ENCODE measurements around the gene CLTRN. TPM values are rescaled to one million over a fixed set of nuclear protein-coding genes. Genes with fewer than 3 reads are reported as not detected.
"Not testable (repeated sequence)": the region's sequence is repeated elsewhere in the genome, so short reads cannot be mapped to it uniquely, and the experiment has no call there.

Gene CLTRN, protein sequence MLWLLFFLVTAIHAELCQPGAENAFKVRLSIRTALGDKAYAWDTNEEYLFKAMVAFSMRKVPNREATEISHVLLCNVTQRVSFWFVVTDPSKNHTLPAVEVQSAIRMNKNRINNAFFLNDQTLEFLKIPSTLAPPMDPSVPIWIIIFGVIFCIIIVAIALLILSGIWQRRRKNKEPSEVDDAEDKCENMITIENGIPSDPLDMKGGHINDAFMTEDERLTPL
- not detected in 2 replicates for total RNA-seq

DNA sequence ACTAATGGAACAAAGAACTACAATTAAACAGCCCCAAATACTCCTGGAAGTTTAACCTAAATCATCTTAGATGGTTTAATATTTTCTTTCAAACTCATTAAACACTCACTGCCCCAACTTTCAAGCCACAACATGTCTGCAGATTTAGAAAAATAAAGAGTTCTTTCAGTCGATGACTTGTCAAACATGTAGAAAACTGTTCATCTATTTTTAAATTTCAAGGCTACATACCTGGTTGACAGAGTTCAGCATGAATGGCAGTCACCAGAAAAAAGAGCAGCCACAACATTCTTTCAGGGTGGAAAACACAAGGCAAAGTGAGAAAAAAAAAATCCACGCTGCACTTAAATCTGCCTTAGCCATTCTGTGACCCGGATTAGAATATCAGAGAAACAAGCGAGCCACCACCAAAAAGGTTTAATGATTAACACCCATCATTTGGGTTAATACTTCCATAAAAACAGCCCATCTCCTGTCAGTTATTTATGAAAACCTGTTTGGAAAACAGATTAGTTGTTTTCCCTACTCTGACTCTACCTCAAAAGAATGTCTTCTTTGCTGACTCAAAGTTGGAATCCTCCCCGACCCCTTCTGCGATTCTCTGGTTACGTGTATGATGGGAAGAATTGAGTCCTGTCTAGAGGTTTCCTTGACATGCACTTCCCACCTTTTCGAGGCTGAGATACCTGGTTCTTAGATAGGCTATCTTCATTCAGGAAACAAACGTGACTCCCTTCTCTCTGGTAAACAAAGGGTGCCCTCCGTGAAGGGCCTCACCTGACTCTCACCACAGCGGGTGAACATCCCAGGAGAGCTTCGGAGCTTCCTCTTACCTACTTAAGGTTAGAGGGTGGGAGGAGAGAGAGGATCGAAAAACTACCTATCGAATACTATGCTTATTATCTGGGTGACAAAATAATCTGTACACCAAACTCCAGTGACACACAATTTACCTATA lies at the start of gene CLTRN:
Gene CLTRN, minus strand, starts transcription at position 319 of the 958 bp plus-strand sequence. Its CDS starts 30 bp downstream, at position 289.
- DNase-seq (ENCODE audit: low read depth, low spot score): no peak

DNA sequence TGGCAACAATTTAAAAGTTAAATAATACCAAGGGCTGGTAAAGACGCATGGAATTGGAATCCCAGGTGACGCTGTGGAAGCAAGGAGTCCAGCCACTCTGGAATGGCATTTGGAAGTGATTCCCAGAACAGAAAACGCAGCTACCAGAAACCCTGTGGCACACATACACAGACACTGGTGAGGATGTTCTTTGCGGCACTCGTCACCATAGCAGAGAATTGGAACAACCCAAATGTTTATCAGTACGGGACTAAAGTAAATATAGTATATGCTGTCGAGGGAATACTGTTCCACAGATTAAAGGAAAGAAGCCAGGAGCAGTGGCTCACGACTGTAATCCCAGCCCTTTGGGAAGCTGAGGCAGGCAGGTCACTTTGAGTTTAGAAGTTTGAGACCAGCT lies 39.7 kb upstream of the CLTRN start:
- not testable (repeated sequence) for DNase-seq (ENCODE audit: low read depth, low spot score)

DNA sequence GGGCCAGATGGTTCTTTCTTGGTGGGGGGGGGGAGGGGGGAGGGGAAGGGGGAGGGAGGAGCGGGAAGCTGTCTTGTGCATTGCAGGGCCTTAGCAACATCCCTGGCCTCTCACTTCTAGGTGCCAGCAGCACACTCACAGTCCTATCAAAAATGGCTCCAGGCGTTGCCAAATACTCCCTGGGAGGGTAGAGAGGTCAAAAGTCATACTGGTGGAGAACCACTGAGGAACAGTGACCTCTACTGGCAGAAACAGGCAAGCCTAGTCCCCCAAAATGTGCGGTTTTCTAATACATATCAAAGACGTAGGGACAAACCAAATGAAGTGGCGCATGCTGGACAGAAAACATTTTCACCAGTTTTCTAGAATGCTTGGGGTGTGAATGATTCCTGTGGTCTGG lies 39.2 kb upstream of the CLTRN start:
- not testable (repeated sequence) for DNase-seq (ENCODE audit: low read depth, low spot score)

DNA sequence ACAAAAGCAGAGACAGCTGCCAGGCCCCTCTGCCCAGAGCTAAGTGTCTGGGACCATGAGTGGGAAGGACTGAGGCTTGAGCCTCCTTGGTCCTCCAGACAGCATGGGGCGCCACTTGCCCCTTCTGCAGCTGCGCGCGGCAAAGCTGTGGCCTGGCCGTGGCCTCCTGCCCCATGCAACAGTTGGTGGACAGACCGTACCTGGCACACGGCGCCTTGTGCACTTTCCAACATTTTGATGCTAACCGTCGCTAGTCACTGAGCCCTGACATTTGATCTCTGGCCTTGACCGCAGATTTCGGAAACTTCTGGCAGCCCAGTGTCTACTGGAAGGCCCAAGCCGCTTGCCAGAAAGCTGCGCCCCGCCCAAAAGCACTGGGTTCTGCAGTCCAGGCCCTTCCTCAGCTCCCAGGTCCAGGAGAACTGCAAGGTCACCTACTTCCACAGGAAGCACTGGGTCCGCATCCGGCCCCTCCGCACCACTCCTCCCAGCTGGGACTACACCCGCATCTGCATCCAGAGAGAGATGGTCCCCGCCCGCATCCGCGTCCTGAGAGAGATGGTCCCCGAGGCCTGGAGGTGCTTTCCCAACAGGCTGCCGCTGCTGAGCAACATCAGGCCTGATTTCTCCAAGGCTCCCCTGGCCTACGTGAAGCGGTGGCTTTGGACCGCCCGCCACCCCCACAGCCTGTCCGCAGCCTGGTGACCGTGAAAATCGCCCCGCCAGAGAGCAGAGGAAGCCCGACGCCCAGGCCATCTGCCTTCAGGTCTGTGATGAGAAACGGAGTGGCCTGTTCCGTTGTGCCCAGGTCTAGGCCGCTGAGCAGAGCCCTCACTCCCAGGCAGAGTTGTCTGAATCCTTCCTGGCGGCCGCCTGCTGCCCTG lies 38.1 kb upstream of the CLTRN start:
- DNase-seq (ENCODE audit: low read depth, low spot score): no peak

DNA sequence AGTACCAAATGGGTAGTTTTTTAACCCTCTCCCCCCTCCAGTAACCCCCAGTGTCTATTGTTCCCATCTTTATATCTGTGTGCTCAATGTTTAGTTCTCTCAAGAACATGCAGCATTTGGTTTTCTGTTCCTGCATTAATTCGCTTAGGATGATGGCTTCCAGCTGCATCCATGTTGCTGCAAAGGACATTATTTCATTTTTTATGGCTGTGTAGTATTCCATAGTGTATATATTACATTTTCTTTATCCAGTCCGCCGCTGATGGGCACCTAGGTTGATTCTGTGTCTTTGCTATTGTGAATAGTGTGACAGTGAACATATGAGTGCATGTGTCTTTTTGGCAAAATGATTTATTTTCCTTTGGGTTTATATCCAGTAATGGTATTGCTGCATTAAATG lies 31.9 kb upstream of the CLTRN start:
- no peak for DNase-seq (ENCODE audit: low read depth, low spot score)

DNA sequence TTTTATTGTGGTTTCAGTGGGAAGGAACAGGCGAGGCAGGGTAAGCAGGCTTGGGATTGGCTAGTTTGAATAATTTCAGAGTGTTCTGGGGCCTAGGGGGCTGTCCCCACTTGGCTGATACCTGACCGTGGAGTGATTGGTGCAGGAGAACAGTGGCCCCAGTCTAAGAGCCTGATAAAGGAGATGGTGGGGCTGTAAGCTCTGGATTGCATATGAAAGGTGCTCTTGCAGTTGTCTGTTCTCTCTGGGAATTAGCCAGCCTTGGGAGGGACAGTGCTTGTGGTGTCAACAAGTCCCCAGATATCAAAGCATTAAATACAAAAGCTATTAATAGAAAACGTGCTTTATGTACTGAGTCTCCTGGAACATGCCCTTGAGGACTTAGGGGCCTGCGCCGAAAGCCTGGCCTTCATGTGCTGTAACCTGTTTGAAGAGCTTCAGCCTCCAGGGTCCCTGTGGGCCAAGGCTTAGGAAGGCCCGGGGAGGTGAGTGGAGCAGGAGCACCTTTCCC lies 30.4 kb upstream of the CLTRN start:
- DNase-seq (ENCODE audit: low read depth, low spot score): no peak

DNA sequence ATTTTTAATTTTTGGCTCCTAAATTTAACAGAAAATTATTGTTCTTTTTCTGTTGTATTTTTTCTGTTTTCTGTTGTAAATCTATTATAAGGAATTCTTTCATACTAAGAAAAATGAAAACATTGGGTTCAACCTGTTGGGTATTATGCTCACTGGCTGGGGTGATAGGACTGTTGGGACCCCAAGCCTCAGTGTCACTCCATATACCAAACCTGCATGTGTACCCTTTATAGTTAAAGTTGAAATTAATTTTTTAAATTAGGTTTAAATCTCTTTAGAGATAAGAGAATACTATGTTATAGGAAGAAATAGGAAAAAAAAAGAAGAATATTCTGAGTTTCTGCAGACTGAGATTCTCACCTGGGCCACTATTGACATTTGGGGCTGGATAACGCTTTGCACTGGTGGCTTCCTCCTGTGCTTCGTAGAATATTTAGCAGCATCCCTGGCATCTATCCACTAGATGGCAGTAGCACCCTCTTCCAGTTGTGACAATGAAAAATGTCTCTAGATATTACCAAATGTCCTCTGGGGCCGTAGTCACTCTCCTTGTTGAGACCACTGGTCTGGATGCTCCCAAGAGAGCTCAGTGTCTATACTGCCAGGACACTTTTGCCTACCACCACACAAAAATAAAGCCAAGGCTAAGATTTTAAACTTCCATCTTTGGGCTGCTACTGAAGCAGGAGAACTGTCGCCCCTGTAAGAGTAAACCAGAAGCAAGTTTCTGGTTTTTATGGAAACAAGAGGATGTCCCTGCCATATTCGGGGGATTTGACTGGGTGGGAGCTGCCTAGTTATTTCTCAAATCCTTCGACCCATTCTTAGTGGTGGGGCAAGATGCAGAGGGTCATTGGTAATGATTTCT lies 22.4 kb upstream of the CLTRN start:
- peak; percentile 8 for DNase-seq (ENCODE audit: low read depth, low spot score)

DNA sequence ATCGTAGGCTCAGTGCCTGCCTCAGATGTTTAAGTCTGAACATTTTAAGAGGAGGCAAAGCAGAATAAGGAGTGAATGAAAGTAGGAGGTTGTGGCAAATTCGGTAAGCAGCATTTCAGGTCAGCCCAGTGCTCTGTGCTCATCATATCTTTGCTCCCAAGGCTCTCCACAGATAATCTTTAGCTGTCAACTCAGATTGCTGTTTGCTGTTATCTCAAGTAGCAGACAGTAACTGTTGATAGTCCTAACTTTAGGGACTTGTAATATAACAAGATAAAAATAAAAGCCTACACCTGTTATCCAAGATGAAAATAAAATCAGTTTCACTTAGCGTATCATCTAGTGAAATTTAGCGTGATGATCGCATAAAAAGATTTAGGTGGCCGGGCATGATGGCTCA lies 18.6 kb upstream of the CLTRN start:
- no peak for DNase-seq (ENCODE audit: low read depth, low spot score)

DNA sequence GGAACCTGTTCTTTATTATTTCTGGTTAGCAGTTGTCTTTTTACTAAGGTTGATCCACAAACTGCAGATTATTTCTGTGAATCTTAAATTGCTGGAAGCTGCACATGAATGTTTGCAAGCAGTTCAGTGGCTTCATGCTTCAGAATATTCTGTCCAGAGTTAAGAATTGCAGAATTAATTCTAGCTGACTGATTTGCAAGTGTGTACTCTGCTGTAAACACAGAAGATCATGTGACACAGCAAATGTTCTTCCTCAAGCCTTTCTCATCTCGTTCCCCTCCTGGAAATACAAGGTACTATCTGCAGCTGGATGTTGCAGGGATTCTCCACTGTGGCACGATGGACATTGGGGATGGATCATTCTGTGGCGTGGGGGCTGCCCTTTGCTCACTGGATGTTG lies 16.8 kb upstream of the CLTRN start:
- no peak for DNase-seq (ENCODE audit: low read depth, low spot score)

DNA sequence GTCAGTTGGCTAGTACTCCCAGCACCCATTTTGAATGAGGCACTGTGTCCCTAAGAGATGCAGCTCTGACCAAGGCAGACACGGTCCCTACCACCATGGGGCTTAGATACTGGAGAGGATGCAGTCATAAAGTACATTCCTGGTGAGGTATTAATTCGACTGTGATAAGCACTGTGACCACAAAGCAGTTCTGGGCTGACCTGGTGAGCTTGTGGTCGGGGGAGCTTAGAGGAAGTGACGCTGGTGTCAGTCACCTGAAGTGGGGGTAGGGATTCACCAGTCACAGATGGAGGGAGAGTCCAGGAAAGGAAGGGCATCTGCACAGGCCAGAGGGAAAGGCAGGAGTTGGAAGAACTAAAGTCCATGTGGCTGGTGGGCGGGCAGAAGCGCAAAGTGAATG lies 15.8 kb upstream of the CLTRN start:
- DNase-seq (ENCODE audit: low read depth, low spot score): no peak

DNA sequence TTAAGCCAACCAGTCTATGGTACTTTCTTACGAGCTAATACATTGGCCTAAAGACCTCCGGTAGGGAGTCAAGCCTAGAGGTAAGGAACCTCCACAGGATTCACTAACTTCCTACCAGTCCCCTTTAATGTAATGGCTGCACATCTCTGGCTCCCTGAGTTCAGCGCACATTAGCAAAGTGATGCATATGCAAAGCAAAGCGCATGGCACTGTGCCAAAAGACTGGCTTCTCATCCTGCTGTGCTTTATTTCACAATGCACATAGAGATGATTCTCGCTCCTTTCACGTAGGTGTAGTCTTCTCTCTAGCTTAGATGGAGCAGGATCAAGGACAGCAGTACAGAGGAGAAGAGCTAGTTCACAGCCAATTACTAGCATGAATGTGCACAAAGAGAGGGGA lies 14.6 kb upstream of the CLTRN start:
- no peak for DNase-seq (ENCODE audit: low read depth, low spot score)

DNA sequence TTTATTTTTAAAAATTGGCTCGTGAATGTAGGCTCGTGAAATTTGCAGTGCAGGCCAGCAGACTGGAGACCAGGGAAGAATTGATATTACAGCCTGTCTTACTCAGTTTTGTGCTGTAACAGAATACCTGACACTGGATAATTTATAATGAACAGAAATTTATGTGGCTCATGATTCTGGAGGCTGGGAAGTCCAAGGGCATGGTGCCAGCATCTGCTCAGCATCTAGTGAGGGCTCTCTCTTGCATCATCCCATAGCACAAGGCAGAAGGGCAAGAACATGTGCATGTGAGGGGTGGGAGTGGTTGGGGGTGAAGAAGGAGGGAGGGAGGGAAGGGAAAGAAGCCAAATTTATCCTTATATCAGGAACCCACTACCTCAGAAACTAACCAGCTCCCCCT lies 13.7 kb upstream of the CLTRN start:
- no peak for DNase-seq (ENCODE audit: low read depth, low spot score)

DNA sequence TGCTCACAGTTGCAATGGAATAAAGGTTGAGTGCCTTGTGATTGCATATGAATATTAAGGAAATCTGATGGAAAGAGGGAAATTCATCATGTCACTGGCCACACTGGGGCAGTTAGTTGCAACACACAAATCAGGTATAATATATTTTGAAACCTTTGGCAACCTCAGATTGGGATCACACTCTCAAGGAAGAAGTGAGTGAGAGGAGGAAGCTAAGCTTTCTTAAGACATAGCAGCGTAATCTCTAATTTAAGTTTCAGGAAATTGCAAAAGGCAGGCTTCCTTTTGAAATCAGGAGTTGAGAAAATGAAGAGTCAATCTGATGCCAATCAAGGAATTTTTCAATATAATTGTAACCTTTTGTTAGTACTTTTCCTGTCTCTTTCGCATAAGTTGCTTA lies 12.3 kb upstream of the CLTRN start:
- DNase-seq (ENCODE audit: low read depth, low spot score): no peak

DNA sequence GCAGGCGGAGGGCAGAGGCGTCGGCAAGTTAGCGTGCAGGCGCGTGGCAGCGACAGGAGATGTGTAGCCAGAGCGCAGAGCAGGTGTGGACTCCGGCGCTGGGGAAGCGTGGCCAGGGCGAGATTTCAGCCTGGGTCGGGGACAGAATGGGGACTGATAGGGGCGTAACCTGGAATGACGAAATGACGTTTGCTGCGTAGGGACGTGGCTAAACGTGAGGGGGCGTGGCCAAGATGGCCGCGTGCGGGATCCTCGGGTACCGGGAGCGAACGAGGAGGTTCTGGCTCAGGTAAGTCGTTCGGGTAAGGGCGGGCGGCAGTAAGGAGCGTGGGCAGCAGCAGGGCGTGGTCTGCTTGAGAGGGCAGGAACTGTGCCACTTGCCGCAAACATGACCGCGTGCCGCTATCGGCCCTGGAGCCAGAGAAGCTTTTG lies 10.9 kb upstream of the CLTRN start:
- no peak for DNase-seq (ENCODE audit: low read depth, low spot score)

DNA sequence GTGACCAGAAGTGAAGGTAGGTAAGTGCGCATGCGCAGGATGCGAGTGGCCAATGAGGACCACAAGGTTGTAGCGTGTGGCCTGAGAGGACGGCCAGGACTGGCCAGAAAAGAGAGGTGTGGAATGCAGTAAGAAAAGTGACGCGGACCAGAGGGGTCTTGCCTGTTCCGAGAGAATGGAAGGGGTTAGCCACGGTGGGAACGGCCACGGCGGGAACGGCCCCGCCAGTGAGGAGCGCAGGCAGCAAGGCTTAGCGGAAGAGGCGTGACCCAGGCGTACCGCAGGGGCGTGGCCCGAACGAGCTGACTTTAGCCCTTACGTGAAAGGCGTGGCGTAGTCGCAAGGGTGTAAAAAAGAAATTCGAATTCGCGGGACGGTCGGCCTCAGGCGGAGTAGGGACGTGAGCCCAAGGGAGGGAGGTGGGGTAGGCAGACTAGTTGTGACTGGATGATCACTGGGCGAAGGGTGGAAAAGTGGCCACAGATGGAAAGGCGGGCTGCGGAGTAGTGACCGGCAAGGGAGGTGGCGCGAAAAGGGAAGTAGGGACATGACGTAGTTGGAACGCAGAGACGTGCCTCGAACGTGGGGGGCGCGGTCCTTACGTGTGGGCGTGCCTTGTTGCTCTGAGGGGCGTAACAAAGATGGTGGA lies 10.4 kb upstream of the CLTRN start:
- DNase-seq (ENCODE audit: low read depth, low spot score): peak; percentile 90

DNA sequence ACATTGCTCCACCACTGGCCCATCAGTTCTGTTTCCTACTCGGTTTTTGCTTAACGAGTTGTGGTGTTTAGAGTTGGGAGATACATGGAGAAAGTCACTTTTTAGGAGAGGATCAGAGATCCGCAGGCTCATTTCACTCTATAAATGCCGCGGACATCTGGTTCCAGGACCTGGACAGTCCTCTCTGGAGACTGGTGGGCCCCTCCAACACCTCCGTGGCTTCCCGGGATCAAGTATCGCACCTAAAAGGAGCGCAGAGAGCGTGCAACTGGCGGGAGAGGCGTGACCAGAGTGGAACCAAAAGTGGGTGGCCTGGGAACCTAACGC lies 9.9 kb upstream of the CLTRN start:
- no peak for DNase-seq (ENCODE audit: low read depth, low spot score)

DNA sequence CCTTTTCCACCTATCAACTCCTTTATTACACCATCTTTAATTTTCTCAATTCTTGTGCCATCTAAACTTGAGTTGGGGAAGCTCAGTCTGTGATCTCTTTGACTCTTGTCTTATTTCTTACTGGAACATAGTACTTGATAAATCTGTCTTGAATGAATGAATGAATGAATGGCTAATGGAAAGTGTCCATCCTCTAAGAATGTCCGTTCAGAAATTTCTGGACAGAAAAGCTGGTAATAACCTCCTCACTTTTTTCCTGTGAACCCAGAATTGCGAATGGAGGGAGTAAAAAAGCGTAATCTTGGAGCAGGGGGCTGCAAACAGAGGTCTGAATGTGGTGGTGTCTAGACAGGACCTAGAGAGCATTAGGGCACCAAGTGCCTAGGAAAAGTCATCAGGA lies 9.4 kb upstream of the CLTRN start:
- no peak for DNase-seq (ENCODE audit: low read depth, low spot score)

DNA sequence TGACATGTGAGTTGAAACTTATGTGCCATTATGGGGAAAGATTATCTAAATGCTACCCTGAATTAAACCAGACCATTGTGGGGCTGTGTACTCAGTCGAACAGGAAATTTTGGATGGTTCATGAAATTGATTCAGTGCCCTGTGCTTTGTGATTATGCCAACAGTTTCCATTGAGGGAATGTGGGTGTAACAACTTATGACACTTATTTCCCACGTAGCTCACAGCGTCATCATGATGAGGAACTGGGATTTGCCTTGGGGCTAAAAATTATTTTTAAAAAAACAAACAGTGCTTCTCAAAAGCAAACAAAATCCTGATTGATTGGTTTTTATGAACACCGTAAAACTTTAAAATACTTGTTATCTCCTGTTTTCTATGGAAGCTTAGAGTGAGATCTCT lies 8.3 kb upstream of the CLTRN start:
- no peak for DNase-seq (ENCODE audit: low read depth, low spot score)

DNA sequence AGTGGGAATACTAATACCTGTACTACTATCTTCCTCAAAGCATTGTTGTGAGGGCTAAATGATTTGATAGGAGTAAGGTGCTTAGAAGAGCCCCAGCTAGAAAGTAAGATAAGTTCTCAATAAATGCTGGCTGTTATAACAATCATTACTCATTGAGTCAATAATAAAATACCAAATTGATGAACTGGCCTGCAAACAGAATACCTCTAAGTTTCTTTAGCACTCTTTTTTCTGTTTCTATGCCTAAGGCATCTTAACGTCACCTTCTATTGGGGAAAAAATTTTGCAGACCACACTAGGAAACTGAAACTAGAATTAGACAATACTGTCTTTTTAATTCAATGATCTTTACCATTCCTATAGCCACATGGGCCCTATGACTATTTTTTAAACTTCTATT lies 1.2 kb downstream of the CLTRN start:
- no peak for DNase-seq (ENCODE audit: low read depth, low spot score)

DNA sequence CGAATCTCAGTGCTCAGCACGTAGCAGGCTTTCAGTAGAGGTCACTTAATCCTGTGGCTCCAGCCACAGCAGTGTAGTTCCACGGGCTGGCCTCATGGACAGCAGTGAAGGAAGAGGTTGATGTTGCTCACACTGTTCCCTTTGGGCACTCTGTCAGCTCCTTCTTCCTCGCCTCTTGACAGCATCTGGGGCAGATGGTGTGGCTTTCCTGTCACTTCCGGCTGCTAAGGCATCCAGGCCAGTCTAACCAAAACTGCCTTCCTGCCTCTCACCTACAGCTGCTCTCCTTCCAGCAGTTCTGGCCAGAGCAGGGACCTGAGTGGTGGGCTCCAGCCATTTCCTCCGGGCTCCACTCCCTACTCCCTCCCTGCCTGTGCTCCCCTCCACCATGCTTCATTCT lies 9.8 kb downstream of the CLTRN start:
- DNase-seq (ENCODE audit: low read depth, low spot score): not testable (repeated sequence)
